Mucosa of stomach (tissue), 1 donor: ENCODE data around the gene OPTC.

Experiments
- H3K27me3 ChIP-seq: one replicate; pipeline ENCODE4 v1.7.0; 2013; ENCODE audit warnings: mild to moderate bottlenecking, low read length; ENCODE audit not compliant: control insufficient read depth, insufficient read depth
- H3K36me3 ChIP-seq: one replicate; pipeline ENCODE4 v1.7.0; 2013; ENCODE audit warnings: low read length; ENCODE audit not compliant: control insufficient read depth, insufficient read depth
- H3K4me1 ChIP-seq: one replicate; pipeline ENCODE4 v1.7.0; 2013; ENCODE audit warnings: mild to moderate bottlenecking, low read length; ENCODE audit not compliant: control insufficient read depth, insufficient read depth
- H3K4me3 ChIP-seq: one replicate; pipeline ENCODE4 v1.7.0; 2013; ENCODE audit warnings: low read length
- H3K9ac ChIP-seq: one replicate; pipeline ENCODE4 v1.7.0; 2013; ENCODE audit warnings: mild to moderate bottlenecking, low read length, moderate library complexity
- H3K9me3 ChIP-seq: one replicate; pipeline ENCODE4 v1.7.0; 2013; ENCODE audit warnings: mild to moderate bottlenecking, low read length, moderate library complexity; ENCODE audit not compliant: control insufficient read depth
- donor health status: Pancreatic carcinoma.

The OPTC gene

GRCh38 chr1:203534526-203534925 lies 40.6 kb downstream of the OPTC start:
- Histone ChIP-seq H3K9me3 (no peaks in the 10 kb centered on the region), H3K4me1 (peaks cover 43% of the 10 kb centered on the region), H3K4me3 (no peak overlapping the region), H3K9ac (no peak overlapping the region), H3K27me3 (no peaks in the 10 kb centered on the region), H3K36me3 (no peaks in the 10 kb centered on the region)

- Histone ChIP-seq H3K9ac (no peak overlapping the region), H3K27me3 (no peaks in the 10 kb centered on the region), H3K4me1 (peaks cover 43% of the 10 kb centered on the region), H3K36me3 (no peaks in the 10 kb centered on the region), H3K9me3 (no peaks in the 10 kb centered on the region), H3K4me3 (no peak overlapping the region)
These were observed 42.6 kb downstream of the OPTC start for GRCh38 chr1:203536575-203536974.

DNA sequence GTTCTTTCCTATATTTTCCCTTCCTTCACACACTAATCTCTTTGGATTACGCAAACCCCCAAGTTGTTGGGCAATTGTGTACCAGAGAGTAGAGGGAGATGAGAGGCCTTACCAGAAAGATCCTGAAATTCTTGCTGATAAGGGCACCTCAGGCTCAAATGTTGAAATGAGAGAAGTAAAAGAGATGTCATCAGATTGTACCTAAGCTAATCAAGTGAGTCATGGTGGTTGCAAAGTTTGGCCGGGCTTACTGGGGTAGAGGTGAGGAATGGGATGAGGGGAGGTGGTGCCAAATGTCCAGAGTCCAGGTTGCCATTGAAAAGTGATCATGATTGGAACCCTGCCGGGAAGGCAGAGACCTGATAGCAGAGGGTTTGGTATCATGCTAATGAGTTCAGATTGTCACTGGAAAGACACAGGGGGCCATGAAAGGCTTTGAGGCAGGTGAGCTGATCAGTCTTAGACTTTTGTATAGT lies 43.1 kb downstream of the OPTC start:
- Histone ChIP-seq H3K27me3 (no peaks in the 10 kb centered on the region), H3K36me3 (no peaks in the 10 kb centered on the region), H3K9me3 (no peaks in the 10 kb centered on the region), H3K4me3 (no peak overlapping the region), H3K4me1 (peaks cover 43% of the 10 kb centered on the region), H3K9ac (no peak overlapping the region)

DNA sequence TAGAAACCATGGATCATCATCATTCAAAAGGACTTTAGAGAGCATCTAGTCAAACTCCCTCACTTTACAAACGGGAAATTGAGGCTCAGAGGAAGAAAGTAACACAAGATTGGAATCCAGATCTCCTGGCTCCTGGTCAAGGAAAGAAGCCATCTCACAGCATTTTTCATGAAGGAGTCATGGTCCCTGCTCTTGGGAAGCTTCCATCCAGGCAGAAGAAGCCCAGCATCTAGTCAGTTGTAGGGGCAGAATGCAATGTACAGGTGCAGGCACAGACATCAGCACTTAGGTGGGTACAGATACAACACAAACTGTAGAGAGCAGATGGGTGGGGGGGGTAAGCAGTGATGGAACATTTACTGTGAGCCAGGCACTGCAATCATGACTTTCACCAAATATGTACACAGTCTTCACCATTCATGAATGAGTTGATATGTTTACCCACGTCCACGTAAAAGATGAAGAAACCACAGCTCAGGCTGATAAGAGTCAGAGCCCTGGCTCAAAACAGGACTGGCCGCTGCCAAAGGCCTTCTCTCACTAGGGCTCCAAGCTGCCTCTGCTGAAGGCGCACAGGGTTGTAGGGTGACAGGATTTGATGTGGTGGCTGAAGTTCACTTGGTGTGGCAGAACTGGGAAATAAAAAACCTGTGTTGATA lies 44.0 kb downstream of the OPTC start:
- Histone ChIP-seq H3K4me1 (peaks cover 43% of the 10 kb centered on the region), H3K9ac (peak overlapping the region; percentile 12), H3K36me3 (no peaks in the 10 kb centered on the region), H3K4me3 (no peak overlapping the region), H3K27me3 (no peaks in the 10 kb centered on the region), H3K9me3 (no peaks in the 10 kb centered on the region)

DNA sequence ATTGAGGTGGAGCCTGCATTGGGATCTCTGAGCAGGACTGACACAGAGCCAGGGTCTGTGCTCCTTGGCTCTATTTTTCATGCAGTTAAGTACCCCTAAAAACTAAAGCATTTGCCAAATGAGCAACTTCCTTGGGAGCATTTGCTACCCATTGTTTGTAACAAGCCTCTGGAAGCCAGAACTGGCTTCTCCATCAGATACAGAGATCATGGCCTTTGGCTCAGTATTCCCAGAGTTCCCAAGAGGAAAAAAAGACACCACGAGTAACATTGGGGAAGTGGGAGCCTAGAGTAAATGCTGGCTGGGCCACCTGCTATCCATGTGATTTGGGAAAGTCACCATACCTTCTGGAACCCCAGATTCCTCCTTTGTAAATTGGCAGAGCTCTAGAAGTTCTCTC lies 44.8 kb downstream of the OPTC start:
- Histone ChIP-seq H3K4me3 (no peak overlapping the region), H3K4me1 (peaks cover 43% of the 10 kb centered on the region), H3K9me3 (no peaks in the 10 kb centered on the region), H3K9ac (peak overlapping the region; percentile 12), H3K27me3 (no peaks in the 10 kb centered on the region), H3K36me3 (no peaks in the 10 kb centered on the region)

DNA sequence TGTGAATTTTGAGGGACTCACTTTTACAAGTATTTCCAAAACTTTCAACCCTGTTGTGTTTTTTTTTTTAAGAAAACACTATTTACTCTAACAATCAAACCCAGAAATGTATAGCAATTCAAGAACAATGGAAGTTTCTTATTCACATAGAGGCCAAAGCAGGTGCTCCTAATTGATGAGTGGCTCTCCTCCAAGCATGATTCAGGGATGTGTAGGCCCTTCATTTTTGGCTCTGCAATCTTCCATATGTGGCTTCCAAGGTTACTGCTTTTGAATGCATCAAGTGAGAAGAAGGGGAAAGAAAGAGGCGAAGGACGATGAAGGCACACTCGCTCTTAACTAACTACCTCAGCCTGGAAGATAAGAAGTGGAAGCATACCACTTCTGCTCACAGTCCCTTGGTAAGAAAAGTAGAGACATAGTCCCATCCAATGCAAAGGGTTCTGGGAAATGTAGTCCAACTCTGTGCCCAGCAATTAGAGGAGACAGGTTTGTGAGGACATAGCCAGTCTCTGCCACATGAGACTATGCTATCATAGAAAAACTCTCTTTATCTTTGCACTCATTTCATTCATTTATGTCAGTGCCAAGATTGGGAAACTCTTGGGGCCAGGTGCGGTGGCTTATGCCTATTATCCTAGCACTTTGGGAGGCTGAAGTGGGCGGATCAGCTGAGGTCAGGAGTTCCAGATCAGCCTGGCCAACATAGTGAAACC lies 46.0 kb downstream of the OPTC start:
- H3K4me3 ChIP-seq: no peak overlapping the region

DNA sequence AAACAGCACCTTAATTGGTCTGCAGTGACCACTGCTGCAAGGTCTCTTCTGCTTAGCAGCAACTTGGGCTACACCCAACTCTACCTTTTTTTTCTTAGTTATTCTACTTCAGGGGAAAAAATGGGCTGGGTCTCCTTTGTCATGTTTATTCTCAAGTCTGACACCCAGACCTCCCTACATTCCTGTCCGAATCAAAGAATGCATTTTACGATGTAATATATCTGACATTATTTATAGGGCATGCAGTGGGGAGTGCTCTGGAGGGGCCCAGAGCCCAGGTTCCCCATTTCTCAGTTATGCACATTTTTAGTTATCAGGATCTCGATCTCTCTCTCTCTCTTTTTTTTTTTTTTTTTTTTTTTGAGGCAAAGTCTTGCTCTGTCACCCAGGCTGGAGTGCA lies 50.5 kb downstream of the OPTC start:
- no peak overlapping the region for H3K9ac ChIP-seq
- H3K9me3 ChIP-seq: no peaks in the 10 kb centered on the region
- H3K27me3 ChIP-seq: no peaks in the 10 kb centered on the region
- no peaks in the 10 kb centered on the region for H3K36me3 ChIP-seq
- H3K4me1 ChIP-seq: no peaks in the 10 kb centered on the region
- no peak overlapping the region for H3K4me3 ChIP-seq

More for the DNA sequence above, 46.0 kb downstream of the OPTC start:
- Histone ChIP-seq H3K27me3 (no peaks in the 10 kb centered on the region), H3K4me1 (peaks cover 35% of the 10 kb centered on the region), H3K9ac (no peak overlapping the region), H3K36me3 (no peaks in the 10 kb centered on the region), H3K9me3 (no peaks in the 10 kb centered on the region)

GRCh38 chr1:203544978-203545816 lies 51.2 kb downstream of the OPTC start:
- H3K4me3 ChIP-seq: no peak overlapping the region
- no peaks in the 10 kb centered on the region for H3K27me3 ChIP-seq
- no peak overlapping the region for H3K9ac ChIP-seq
- H3K4me1 ChIP-seq: no peaks in the 10 kb centered on the region
- H3K36me3 ChIP-seq: no peaks in the 10 kb centered on the region
- no peaks in the 10 kb centered on the region for H3K9me3 ChIP-seq

DNA sequence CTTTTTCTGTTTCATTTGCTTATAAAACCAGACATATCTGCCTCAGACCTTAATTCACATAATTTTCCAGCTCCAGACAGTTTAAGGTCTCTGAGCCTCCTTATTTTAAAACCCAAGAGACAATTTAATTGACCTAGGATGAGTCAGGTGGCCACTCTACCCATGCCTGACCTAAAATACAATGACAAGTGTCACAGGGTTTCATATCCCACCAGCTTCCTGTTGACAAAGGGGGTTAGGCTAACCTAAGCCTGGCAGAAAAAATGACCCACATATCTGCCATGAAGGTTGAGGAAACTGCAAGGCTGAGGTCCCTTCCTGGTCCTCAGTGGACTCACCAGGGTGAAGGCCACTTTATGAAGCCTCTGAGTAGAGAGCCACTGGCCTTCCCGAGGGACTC lies 52.3 kb downstream of the OPTC start:
- H3K4me3 ChIP-seq: no peak overlapping the region
- H3K27me3 ChIP-seq: no peaks in the 10 kb centered on the region
- no peaks in the 10 kb centered on the region for H3K36me3 ChIP-seq
- H3K9ac ChIP-seq: no peak overlapping the region
- no peaks in the 10 kb centered on the region for H3K9me3 ChIP-seq
- no peaks in the 10 kb centered on the region for H3K4me1 ChIP-seq

DNA sequence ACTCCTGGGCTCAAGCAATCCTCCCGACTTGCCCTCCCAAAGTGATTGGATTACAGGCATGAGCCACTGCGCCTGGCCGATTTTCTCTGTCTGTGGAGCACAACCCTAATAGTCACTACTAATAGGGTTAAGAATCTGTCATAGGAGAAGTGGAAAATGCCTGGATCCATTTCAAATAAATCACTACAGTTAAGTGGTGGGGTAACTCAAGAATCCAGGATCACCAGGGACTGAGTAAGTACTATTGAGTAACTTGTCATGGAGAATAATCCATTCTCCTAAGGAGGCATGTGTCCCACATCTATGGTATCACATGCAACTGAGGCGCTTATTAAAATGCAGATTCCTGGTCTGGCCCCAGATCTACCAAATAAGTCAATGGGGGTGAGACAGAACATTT lies 53.2 kb downstream of the OPTC start:
- no peak overlapping the region for H3K9ac ChIP-seq
- H3K4me1 ChIP-seq: no peaks in the 10 kb centered on the region

GRCh38 chr1:203547771-203548421 lies 53.9 kb downstream of the OPTC start:
- Histone ChIP-seq H3K27me3 (no peaks in the 10 kb centered on the region), H3K36me3 (no peaks in the 10 kb centered on the region), H3K9me3 (no peaks in the 10 kb centered on the region), H3K4me1 (no peaks in the 10 kb centered on the region), H3K4me3 (no peak overlapping the region), H3K9ac (no peak overlapping the region)

More for the DNA sequence above, 53.2 kb downstream of the OPTC start:
- Histone ChIP-seq H3K36me3 (no peaks in the 10 kb centered on the region), H3K4me3 (no peak overlapping the region), H3K9me3 (no peaks in the 10 kb centered on the region), H3K27me3 (no peaks in the 10 kb centered on the region)
